Neural crest cell (in vitro differentiated cells): ENCODE measurements around the gene WBP1. TPM values are rescaled to one million over a fixed set of nuclear protein-coding genes. Genes with fewer than 3 reads are reported as not detected.
A peak's percentile ranks its signal among the peaks of the same experiment; 100 is the strongest.

ENCODE experiments used
- DNase-seq: peaks from one replicate; pipeline ENCODE4 v3.0.0; 2021; ENCODE audit warnings: low read depth, mixed read lengths, low spot score
- H3K27ac Mint-ChIP-seq: one replicate; pipeline ENCODE4 v1.8.0; 2021; ENCODE audit warnings: mild to moderate bottlenecking, mixed read lengths; ENCODE audit not compliant: unreplicated experiment
- H3K27me3 Mint-ChIP-seq: 2 replicates; pipeline ENCODE4 v1.8.0; 2021; ENCODE audit warnings: low read depth, mild to moderate bottlenecking, mixed read lengths
- H3K36me3 Mint-ChIP-seq: 2 replicates; pipeline ENCODE4 v1.8.0; 2021; ENCODE audit warnings: low read depth, mild to moderate bottlenecking, mixed read lengths
- H3K4me1 Mint-ChIP-seq: 2 replicates; pipeline ENCODE4 v1.8.0; 2021; ENCODE audit warnings: mixed read lengths
- H3K4me3 Mint-ChIP-seq: one replicate; pipeline ENCODE4 v1.8.0; 2021; ENCODE audit warnings: mild to moderate bottlenecking, mixed read lengths
- H3K9me3 Mint-ChIP-seq: 2 replicates; pipeline ENCODE4 v1.8.0; 2021; ENCODE audit warnings: mixed read lengths
- total RNA-seq: library from RNA; stranded (reverse); gene quantifications from 2 replicates; pipeline ENCODE4 v1.2.1, GENCODE V29; 2021
- TF ChIP-seq, protein P1 (sequence below): fragments of 200-600 bp; sonication (generic); conservative IDR thresholded peaks from 2 replicates; pipeline ENCODE4 v1.5.0; 2021; ENCODE audit warnings: antibody characterized with exemption, mild to moderate bottlenecking

Gene WBP1
- total RNA-seq, 1 donor from 2014 or later = 86.7 TPM

- DNase-seq = no peak
- TF ChIP-seq, protein P1, sequence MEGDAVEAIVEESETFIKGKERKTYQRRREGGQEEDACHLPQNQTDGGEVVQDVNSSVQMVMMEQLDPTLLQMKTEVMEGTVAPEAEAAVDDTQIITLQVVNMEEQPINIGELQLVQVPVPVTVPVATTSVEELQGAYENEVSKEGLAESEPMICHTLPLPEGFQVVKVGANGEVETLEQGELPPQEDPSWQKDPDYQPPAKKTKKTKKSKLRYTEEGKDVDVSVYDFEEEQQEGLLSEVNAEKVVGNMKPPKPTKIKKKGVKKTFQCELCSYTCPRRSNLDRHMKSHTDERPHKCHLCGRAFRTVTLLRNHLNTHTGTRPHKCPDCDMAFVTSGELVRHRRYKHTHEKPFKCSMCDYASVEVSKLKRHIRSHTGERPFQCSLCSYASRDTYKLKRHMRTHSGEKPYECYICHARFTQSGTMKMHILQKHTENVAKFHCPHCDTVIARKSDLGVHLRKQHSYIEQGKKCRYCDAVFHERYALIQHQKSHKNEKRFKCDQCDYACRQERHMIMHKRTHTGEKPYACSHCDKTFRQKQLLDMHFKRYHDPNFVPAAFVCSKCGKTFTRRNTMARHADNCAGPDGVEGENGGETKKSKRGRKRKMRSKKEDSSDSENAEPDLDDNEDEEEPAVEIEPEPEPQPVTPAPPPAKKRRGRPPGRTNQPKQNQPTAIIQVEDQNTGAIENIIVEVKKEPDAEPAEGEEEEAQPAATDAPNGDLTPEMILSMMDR = no peak
- Mint-ChIP-seq H3K27ac (no peak overlapping the region), H3K9me3 (no peaks in the 10 kb centered on the region), H3K4me3 (no peak overlapping the region), H3K36me3 (peaks cover 2% of the 10 kb centered on the region), H3K27me3 (peaks cover 3% of the 10 kb centered on the region), H3K4me1 (peaks cover 19% of the 10 kb centered on the region)
These were observed 32.0 kb upstream of the WBP1 start for GRCh38 chr2:74426181-74426758.

DNA sequence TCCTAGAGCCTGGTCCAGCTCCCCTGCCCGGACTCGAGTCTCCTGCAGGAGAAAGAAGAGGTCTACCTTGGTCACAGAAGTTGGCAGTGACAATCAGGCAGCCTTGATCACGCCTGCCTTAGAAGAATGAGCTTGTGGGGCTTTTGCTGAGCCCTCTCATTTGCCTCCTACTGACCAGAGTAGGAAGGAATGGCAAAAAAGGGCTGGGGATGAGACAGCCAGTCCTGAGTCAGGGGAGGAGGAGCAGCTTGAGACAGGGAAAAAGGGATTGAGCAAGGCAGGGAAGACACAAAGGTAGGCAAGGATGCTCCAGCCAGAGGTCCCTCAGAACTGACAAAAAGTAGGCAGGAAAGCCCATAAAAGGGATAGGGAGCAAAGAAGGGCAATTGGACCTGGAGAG, 30.7 kb upstream of the WBP1 start:
- H3K27me3 Mint-ChIP-seq = no peaks in the 10 kb centered on the region
- H3K27ac Mint-ChIP-seq = no peak overlapping the region
- TF ChIP-seq, protein P1 = no peak
- DNase-seq = no peak
- H3K4me1 Mint-ChIP-seq = peaks cover 11% of the 10 kb centered on the region
- no peak overlapping the region for H3K4me3 Mint-ChIP-seq
- H3K9me3 Mint-ChIP-seq = no peaks in the 10 kb centered on the region
- H3K36me3 Mint-ChIP-seq = peaks cover 2% of the 10 kb centered on the region

DNA sequence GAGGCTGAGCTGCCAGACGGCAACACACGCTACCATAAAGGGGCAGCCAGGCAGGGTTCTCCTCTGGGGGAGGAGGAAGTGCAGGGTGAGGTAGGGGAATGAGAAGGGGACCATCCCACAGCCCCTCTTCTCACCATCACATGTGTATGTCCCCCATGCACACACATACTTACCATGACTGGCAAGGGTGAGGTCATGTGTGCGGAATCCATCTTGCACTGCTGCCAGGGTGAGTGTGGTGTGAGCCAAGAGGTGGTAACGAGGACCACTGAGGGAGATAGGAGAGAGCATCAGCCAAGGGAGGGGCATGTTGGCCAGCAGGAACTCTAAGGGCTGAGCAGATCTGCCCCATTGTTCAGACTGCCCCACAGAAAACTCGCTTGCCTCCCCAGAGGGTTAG, 29.6 kb upstream of the WBP1 start:
- peaks cover under 1% of the 10 kb centered on the region for H3K4me1 Mint-ChIP-seq
- H3K27me3 Mint-ChIP-seq = no peaks in the 10 kb centered on the region
- no peaks in the 10 kb centered on the region for H3K9me3 Mint-ChIP-seq
- no peak overlapping the region for H3K27ac Mint-ChIP-seq
- no peak overlapping the region for H3K4me3 Mint-ChIP-seq
- peaks cover 2% of the 10 kb centered on the region for H3K36me3 Mint-ChIP-seq
- DNase-seq = no peak
- TF ChIP-seq, protein P1 = no peak

DNA sequence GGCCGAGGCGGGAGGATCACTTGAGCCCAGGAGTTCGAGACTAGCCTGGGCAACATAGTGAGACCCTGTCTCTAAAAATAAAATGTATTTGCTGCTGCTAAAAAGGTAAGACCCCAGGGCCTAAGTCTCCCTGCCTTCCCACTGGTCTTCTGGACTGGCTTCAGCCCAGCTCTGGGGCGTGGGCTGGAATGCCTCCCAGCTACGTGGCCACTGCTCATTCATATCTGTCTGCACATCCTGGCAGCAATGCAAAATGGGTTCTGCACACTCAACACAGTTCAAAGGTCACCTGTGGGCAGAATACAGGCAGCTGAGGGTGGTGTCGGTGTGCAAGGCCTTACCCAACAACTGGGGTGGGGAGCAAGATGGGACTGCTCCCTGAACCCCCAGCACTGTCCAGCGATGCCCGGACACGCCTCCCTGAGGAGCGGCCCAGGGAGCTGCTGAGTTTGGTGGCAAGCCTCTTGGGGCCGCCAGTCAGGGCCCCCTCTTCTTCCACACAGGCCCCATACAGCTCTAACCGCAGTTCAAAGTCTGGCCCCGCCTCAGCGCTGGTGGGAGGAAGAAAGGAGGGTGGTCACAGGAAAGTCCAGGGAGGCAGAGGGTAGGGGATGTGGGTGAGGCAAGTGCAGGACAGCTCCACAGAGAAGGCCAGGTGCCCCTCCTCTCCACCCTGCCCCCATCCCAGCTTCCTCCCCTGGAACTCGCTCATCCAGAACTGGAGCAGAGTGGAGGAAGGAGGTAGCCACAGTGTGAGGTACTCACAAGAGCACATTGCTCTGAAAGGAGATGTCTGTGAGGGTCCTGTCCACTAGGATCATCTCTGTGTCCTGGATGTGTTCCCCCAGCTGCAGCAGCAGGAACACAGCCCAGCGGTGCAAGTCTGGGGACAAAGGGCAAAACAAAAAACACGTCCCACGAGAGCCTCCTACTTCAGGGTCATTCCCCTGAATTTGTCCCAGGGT, 28.5 kb upstream of the WBP1 start:
- H3K4me3 Mint-ChIP-seq = peak overlapping the region; percentile 19
- H3K9me3 Mint-ChIP-seq = no peaks in the 10 kb centered on the region
- no peak overlapping the region for H3K27ac Mint-ChIP-seq
- no peaks in the 10 kb centered on the region for H3K27me3 Mint-ChIP-seq
- H3K4me1 Mint-ChIP-seq = no peaks in the 10 kb centered on the region
- peaks cover 2% of the 10 kb centered on the region for H3K36me3 Mint-ChIP-seq
- TF ChIP-seq, protein P1 = no peak
- DNase-seq = no peak

GRCh38 chr2:74430502-74430901, 27.7 kb upstream of the WBP1 start:
- Mint-ChIP-seq H3K36me3 (peaks cover 4% of the 10 kb centered on the region), H3K27ac (no peak overlapping the region), H3K9me3 (no peaks in the 10 kb centered on the region), H3K4me3 (no peak overlapping the region), H3K4me1 (peaks cover 2% of the 10 kb centered on the region), H3K27me3 (no peaks in the 10 kb centered on the region)
- DNase-seq = no peak
- TF ChIP-seq, protein P1 = no peak
